ENCODE measurements around the gene SOX10. TPM values are rescaled to one million over a fixed set of nuclear protein-coding genes. Genes with fewer than 3 reads are reported as not detected.

The SOX10 gene
- total RNA-seq, 4 donors from 2014 or later, result 59.9 to 94.0 (median 84.2) TPM

DNA sequence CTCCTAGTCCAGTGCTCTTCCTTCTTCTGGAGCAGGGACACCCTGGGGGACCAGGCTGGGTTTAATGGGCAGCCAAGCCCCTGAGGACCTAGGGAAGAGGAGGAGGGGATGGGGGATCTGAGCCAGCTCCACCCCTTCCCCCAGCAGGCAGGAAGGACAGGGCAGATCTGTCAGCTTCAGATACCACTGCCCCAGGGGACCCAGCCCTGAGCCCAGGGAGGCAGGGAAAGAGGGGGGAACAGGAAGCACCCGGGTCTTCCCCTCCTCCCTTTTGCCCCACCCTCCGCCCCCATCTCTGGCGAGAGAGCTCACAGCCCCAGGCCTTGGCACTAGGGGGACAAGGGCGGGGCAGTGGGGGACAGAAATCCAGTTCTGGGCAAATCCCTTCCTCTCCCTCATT lies 11.7 kb upstream of the SOX10 start:
- Histone ChIP-seq H3K9me3 (no peaks in the 10 kb centered on the region), H3K4me3 (no peak overlapping the region), H3K4me1 (peaks cover 0 to 71% (median 21%) of the 10 kb centered on the region in 4 donors), H3K27me3 (no peaks in the 10 kb centered on the region), H3K36me3 (peaks cover 0 to 28% (median 0%) of the 10 kb centered on the region in 3 donors), H3K27ac (peak overlapping the region; percentile 67 to 97 (median 86))
- DNase-seq (ENCODE audit: low spot score in 2 of 2), result no peak
- 38 to 55% methylated on average over 4 of the region's 4 CpGs for WGBS, 2 donors
- TF ChIP-seq EP300 (IDR thresholded peaks at IDR 0.05), result peak in 1 of 2 donors; percentile 38
- TF ChIP-seq POLR2A (IDR thresholded peaks at IDR 0.05), result no peak

DNA sequence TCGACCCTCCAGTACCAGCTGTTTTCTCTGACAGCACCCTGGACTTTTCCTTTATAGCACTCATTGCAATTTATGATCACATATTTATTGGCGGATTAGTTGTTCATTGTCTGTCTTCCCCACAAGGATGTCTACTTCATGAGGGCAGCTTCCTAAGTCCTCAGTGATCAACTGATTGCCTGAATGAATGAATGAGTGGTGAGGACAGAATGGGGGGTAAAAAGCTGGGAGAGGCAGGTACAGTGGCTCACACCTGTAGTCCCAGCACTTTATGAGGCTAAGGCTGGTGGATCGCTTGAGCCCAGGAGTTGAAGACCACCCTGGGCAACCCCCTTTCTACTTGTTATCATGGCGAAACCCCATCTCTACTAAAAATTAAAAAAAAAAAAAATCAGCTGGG lies 11.1 kb upstream of the SOX10 start:
- H3K4me3 ChIP-seq, result no peak overlapping the region
- peaks cover 0 to 71% (median 21%) of the 10 kb centered on the region in 4 donors for H3K4me1 ChIP-seq
- TF ChIP-seq, protein P1, sequence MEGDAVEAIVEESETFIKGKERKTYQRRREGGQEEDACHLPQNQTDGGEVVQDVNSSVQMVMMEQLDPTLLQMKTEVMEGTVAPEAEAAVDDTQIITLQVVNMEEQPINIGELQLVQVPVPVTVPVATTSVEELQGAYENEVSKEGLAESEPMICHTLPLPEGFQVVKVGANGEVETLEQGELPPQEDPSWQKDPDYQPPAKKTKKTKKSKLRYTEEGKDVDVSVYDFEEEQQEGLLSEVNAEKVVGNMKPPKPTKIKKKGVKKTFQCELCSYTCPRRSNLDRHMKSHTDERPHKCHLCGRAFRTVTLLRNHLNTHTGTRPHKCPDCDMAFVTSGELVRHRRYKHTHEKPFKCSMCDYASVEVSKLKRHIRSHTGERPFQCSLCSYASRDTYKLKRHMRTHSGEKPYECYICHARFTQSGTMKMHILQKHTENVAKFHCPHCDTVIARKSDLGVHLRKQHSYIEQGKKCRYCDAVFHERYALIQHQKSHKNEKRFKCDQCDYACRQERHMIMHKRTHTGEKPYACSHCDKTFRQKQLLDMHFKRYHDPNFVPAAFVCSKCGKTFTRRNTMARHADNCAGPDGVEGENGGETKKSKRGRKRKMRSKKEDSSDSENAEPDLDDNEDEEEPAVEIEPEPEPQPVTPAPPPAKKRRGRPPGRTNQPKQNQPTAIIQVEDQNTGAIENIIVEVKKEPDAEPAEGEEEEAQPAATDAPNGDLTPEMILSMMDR (IDR thresholded peaks at IDR 0.05), result no peak
- TF ChIP-seq EP300 (IDR thresholded peaks at IDR 0.05) (no peak), POLR2A (IDR thresholded peaks at IDR 0.05) (no peak)
- no peak for DNase-seq (ENCODE audit: low spot score in 2 of 2)
- H3K9me3 ChIP-seq, result no peaks in the 10 kb centered on the region
- 79 to 84% methylated on average over 4 of the region's 4 CpGs for WGBS, 2 donors
- peak overlapping the region in 3 of 4 donors; percentile 67 to 97 (median 95) for H3K27ac ChIP-seq
- no peaks in the 10 kb centered on the region for H3K27me3 ChIP-seq
- peaks cover 0 to 28% (median 0%) of the 10 kb centered on the region in 3 donors for H3K36me3 ChIP-seq

DNA sequence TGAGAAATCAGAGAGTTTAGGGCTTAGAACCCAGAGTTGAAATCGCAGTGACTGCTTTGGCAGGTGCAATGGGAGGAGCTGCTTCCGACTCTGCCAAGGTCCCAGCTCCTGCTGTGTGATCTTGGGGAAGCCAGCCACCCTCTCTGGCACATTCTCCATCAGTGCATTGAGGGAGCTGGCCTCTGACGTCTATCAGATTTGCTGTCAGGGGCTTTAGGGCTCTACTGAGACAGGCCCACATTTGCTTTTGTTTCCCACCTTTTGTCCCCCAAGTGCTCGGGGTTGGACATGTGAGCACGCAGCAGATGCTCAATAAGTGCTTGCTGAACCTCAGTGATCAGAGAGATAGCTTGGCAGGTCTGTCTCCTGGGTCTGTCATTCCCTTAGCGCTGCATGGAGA lies 10.6 kb upstream of the SOX10 start:
- Histone ChIP-seq H3K27ac (peak overlapping the region in 2 of 4 donors; percentile 95 to 97), H3K36me3 (peaks cover 0 to 31% (median 0%) of the 10 kb centered on the region in 3 donors), H3K4me3 (no peak overlapping the region), H3K27me3 (no peaks in the 10 kb centered on the region), H3K4me1 (peaks cover 0 to 71% (median 21%) of the 10 kb centered on the region in 4 donors), H3K9me3 (no peaks in the 10 kb centered on the region)
- WGBS, 2 donors, result 73 to 78% methylated on average over 6 of the region's 6 CpGs
- TF ChIP-seq EP300 (IDR thresholded peaks at IDR 0.05) (no peak), POLR2A (IDR thresholded peaks at IDR 0.05) (no peak)
- TF ChIP-seq, protein P1 (IDR thresholded peaks at IDR 0.05), result no peak
- no peak for DNase-seq (ENCODE audit: low spot score in 2 of 2)

DNA sequence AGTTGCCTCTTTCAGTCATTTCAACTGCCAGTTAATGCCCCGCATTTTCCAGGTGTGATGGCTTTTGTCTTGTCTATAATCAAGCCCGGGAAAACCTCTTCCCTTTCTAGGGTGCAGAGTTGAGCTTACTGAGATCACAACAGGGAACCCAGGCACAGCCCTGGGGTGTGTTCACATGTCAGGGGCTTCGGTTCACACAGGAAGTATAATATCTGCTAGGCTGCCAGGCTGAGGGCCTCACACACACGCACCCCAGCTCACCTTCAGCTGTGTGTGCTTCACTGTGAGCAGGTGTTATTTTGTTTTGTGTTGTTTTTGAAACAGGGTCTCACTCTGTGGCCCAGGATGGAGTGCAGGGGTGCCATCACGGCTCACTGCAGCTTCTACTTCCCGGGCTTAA lies 9.7 kb upstream of the SOX10 start:
- no peaks in the 10 kb centered on the region for H3K9me3 ChIP-seq
- no peak for DNase-seq (ENCODE audit: low spot score in 2 of 2)
- H3K4me3 ChIP-seq, result no peak overlapping the region
- H3K27ac ChIP-seq, result peak overlapping the region; percentile 23 to 97 (median 74)
- peaks cover 0 to 31% (median 0%) of the 10 kb centered on the region in 3 donors for H3K36me3 ChIP-seq
- peaks cover 0 to 71% (median 19%) of the 10 kb centered on the region in 4 donors for H3K4me1 ChIP-seq
- TF ChIP-seq POLR2A (IDR thresholded peaks at IDR 0.05), result no peak
- TF ChIP-seq, protein P1 (IDR thresholded peaks at IDR 0.05), result no peak
- TF ChIP-seq EP300 (IDR thresholded peaks at IDR 0.05), result no peak
- WGBS, 2 donors, result 65 to 71% methylated on average over 6 of the region's 6 CpGs
- no peaks in the 10 kb centered on the region for H3K27me3 ChIP-seq

DNA sequence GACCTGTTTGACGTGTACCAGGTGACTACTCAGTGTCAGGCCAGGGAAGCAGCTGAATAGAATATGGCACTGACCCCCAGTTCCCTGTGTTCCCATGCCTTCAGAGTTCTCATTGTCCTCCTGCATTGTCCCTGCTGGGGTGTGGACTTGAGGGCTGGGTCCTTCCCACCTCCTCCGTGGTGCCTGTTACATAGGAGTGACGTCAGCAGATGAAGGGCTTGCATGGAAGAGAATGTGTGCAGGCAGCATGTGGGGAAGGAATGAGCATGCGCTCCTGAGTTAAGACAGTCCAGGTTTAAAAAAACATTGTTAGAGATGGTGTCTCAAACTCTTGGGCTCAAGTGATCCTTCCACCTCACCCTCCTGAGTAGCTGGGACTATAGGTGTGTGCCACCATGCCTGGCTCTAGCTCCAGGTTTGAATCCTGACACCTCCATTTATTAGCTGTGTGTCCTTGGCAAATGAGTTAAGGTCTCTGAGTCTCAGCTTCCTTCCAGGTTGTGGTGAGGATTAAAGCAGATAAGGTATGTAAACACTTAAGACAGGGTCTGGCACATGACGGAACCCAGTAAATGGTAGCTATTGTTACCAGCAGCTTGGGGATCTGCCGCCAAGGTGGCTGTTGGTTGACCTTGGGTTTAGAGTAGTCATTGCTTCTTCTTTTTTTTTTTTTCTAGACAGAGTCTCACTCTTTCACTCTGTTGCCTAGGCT lies 7.5 kb upstream of the SOX10 start:
- Histone ChIP-seq H3K4me1 (peaks cover 0 to 50% (median 12%) of the 10 kb centered on the region in 4 donors), H3K4me3 (no peak overlapping the region), H3K9me3 (no peaks in the 10 kb centered on the region), H3K27ac (peak overlapping the region; percentile 2 to 97 (median 68)), H3K36me3 (peaks cover 0 to 40% (median 0%) of the 10 kb centered on the region in 3 donors), H3K27me3 (no peaks in the 10 kb centered on the region)
- no peak for DNase-seq (ENCODE audit: low spot score in 2 of 2)
- WGBS, 2 donors, result 52 to 54% methylated on average over 6 of the region's 6 CpGs
- TF ChIP-seq POLR2A (IDR thresholded peaks at IDR 0.05), result no peak
- TF ChIP-seq, protein P1 (IDR thresholded peaks at IDR 0.05), result no peak
- TF ChIP-seq EP300 (IDR thresholded peaks at IDR 0.05), result peak in 1 of 2 donors; percentile 57

Data from tibial nerve (tissue), 4 donors.